ENCODE data around the gene PDIA5. TPM values are rescaled to one million over a fixed set of nuclear protein-coding genes. Genes with fewer than 3 reads are reported as not detected.

The PDIA5 gene
- total RNA-seq, 2 donors from 2014 or later: 8.0 to 9.0 TPM

- no peaks in the 10 kb centered on the region for H3K9me3 ChIP-seq
- TF ChIP-seq CTCF (IDR thresholded peaks at IDR 0.05): no peak
- no peak overlapping the region for H3K4me3 ChIP-seq
- H3K36me3 ChIP-seq: no peaks in the 10 kb centered on the region
- no peak for DNase-seq (ENCODE audit: low spot score)
- H3K27ac ChIP-seq: no peak overlapping the region
- H3K4me1 ChIP-seq: peaks cover 0 to 3% of the 10 kb centered on the region in 2 donors
- no peaks in the 10 kb centered on the region for H3K27me3 ChIP-seq
Observed at GRCh38 chr3:123034996-123035395, 31.8 kb upstream of the PDIA5 start.

GRCh38 chr3:123036352-123037014 is 30.3 kb upstream of the PDIA5 start:
- Histone ChIP-seq H3K36me3 (no peaks in the 10 kb centered on the region), H3K27me3 (no peaks in the 10 kb centered on the region), H3K27ac (no peak overlapping the region), H3K9me3 (no peaks in the 10 kb centered on the region), H3K4me1 (no peaks in the 10 kb centered on the region), H3K4me3 (no peak overlapping the region)
- TF ChIP-seq CTCF (IDR thresholded peaks at IDR 0.05): no peak
- no peak for DNase-seq (ENCODE audit: low spot score)

- no peak for DNase-seq (ENCODE audit: low spot score)
- H3K27me3 ChIP-seq: no peaks in the 10 kb centered on the region
- H3K4me3 ChIP-seq: no peak overlapping the region
- TF ChIP-seq CTCF (IDR thresholded peaks at IDR 0.05): no peak
- no peaks in the 10 kb centered on the region for H3K36me3 ChIP-seq
- H3K4me1 ChIP-seq: no peaks in the 10 kb centered on the region
- H3K9me3 ChIP-seq: no peaks in the 10 kb centered on the region
- no peak overlapping the region for H3K27ac ChIP-seq
Observed at GRCh38 chr3:123037015-123037375, 29.8 kb upstream of the PDIA5 start.

GRCh38 chr3:123038751-123039150 is 28.1 kb upstream of the PDIA5 start:
- no peaks in the 10 kb centered on the region for H3K36me3 ChIP-seq
- TF ChIP-seq CTCF (IDR thresholded peaks at IDR 0.05): no peak
- no peaks in the 10 kb centered on the region for H3K27me3 ChIP-seq
- no peaks in the 10 kb centered on the region for H3K9me3 ChIP-seq
- no peak overlapping the region for H3K4me3 ChIP-seq
- no peak overlapping the region for H3K27ac ChIP-seq
- H3K4me1 ChIP-seq: no peaks in the 10 kb centered on the region
- no peak for DNase-seq (ENCODE audit: low spot score)

- H3K27me3 ChIP-seq: no peaks in the 10 kb centered on the region
- H3K4me1 ChIP-seq: no peaks in the 10 kb centered on the region
- TF ChIP-seq CTCF (IDR thresholded peaks at IDR 0.05): no peak
- no peaks in the 10 kb centered on the region for H3K36me3 ChIP-seq
- no peaks in the 10 kb centered on the region for H3K9me3 ChIP-seq
- H3K27ac ChIP-seq: no peak overlapping the region
- no peak overlapping the region for H3K4me3 ChIP-seq
- DNase-seq (ENCODE audit: low spot score): no peak
Observed at GRCh38 chr3:123039178-123039577, 27.6 kb upstream of the PDIA5 start.

GRCh38 chr3:123042413-123042812 is 24.4 kb upstream of the PDIA5 start:
- no peaks in the 10 kb centered on the region for H3K4me1 ChIP-seq
- H3K9me3 ChIP-seq: no peaks in the 10 kb centered on the region
- H3K27me3 ChIP-seq: no peaks in the 10 kb centered on the region
- H3K27ac ChIP-seq: no peak overlapping the region
- H3K36me3 ChIP-seq: no peaks in the 10 kb centered on the region
- no peak for DNase-seq (ENCODE audit: low spot score)
- no peak overlapping the region for H3K4me3 ChIP-seq
- no peak for TF ChIP-seq CTCF (IDR thresholded peaks at IDR 0.05)

All from right atrium auricular region (tissue), 2 donors.